ENCODE data around the gene IQCM.

DNA sequence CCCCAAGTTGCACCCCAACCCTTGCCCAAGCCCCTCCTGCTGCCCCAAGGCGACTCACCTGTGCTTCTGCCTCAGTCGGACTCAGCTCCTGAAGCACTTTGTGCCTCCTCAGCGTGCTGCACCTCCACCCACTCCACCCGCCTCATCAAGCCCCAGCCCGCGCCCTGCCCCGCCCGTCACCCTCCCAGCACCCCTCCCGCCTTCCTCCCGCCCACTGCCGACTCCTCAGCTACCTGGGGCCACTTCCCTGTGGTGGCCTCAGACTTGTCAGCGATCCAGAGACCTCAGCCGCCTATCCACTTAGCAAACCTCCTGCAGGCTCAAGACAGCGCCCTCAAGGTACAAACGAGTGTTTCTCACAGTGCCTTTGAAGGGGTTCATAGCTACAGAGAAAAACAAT lies 19.6 kb upstream of the IQCM start:
- TF ChIP-seq, protein P1, sequence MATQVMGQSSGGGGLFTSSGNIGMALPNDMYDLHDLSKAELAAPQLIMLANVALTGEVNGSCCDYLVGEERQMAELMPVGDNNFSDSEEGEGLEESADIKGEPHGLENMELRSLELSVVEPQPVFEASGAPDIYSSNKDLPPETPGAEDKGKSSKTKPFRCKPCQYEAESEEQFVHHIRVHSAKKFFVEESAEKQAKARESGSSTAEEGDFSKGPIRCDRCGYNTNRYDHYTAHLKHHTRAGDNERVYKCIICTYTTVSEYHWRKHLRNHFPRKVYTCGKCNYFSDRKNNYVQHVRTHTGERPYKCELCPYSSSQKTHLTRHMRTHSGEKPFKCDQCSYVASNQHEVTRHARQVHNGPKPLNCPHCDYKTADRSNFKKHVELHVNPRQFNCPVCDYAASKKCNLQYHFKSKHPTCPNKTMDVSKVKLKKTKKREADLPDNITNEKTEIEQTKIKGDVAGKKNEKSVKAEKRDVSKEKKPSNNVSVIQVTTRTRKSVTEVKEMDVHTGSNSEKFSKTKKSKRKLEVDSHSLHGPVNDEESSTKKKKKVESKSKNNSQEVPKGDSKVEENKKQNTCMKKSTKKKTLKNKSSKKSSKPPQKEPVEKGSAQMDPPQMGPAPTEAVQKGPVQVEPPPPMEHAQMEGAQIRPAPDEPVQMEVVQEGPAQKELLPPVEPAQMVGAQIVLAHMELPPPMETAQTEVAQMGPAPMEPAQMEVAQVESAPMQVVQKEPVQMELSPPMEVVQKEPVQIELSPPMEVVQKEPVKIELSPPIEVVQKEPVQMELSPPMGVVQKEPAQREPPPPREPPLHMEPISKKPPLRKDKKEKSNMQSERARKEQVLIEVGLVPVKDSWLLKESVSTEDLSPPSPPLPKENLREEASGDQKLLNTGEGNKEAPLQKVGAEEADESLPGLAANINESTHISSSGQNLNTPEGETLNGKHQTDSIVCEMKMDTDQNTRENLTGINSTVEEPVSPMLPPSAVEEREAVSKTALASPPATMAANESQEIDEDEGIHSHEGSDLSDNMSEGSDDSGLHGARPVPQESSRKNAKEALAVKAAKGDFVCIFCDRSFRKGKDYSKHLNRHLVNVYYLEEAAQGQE (IDR thresholded peaks at IDR 0.05; ENCODE audit: insufficient replicate concordance, low read depth), result no peak
- TF ChIP-seq, protein P2, sequence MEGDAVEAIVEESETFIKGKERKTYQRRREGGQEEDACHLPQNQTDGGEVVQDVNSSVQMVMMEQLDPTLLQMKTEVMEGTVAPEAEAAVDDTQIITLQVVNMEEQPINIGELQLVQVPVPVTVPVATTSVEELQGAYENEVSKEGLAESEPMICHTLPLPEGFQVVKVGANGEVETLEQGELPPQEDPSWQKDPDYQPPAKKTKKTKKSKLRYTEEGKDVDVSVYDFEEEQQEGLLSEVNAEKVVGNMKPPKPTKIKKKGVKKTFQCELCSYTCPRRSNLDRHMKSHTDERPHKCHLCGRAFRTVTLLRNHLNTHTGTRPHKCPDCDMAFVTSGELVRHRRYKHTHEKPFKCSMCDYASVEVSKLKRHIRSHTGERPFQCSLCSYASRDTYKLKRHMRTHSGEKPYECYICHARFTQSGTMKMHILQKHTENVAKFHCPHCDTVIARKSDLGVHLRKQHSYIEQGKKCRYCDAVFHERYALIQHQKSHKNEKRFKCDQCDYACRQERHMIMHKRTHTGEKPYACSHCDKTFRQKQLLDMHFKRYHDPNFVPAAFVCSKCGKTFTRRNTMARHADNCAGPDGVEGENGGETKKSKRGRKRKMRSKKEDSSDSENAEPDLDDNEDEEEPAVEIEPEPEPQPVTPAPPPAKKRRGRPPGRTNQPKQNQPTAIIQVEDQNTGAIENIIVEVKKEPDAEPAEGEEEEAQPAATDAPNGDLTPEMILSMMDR (IDR thresholded peaks at IDR 0.05; ENCODE audit: insufficient read depth, low read length), result no peak
- TF ChIP-seq GABPA (IDR thresholded peaks at IDR 0.05; ENCODE audit: low read depth), result no peak

All from HL-60 (cell line).